Heart right ventricle (tissue), 16 donors: ENCODE measurements around the gene MTRF1L. TPM values are rescaled to one million over a fixed set of nuclear protein-coding genes. Genes with fewer than 3 reads are reported as not detected.
"Not testable (repeated sequence)": the region's sequence is repeated elsewhere in the genome, so short reads cannot be mapped to it uniquely, and the experiment has no call there.

ENCODE experiments used
- ATAC-seq, 8 donors: fragments of 200-7000 bp; cut with Tn5 transposase; one replicate each; pipeline ENCODE4 v1.9.1; 2020; ENCODE audit warnings: mild to moderate bottlenecking in 8 of 8, moderate library complexity in 8 of 8, moderate number of reproducible peaks in 1 of 8
- DNase-seq, 2 donors: peaks; one replicate each; pipeline ENCODE4 v3.0.0-alpha.2; 2020
- H3K27ac ChIP-seq, 10 donors: fragments of 200-600 bp; sonication (generic) in 2 of 10; one replicate each; pipeline versions ENCODE4 v1.5.0 to v1.8.0; 2020 to 2022; ENCODE audit warnings: mild to moderate bottlenecking in 3 of 10
- H3K27me3 ChIP-seq, 7 donors: fragments of 200-600 bp; one replicate each; pipeline ENCODE4 v1.8.0; 2021 to 2022; ENCODE audit warnings: mild to moderate bottlenecking in 2 of 7
- H3K36me3 ChIP-seq, 9 donors: fragments of 200-600 bp; sonication (generic) in 1 of 9; one replicate each; pipeline versions ENCODE4 v1.5.0 to v1.8.0; 2020 to 2022; ENCODE audit warnings: mild to moderate bottlenecking in 2 of 9
- H3K4me1 ChIP-seq, 9 donors: fragments of 200-600 bp; sonication (generic) in 1 of 9; one replicate each; pipeline versions ENCODE4 v1.5.0 to v1.8.0; 2020 to 2022; ENCODE audit warnings: mild to moderate bottlenecking in 4 of 9
- H3K4me3 ChIP-seq, 10 donors: fragments of 200-600 bp; sonication (generic) in 2 of 10; one replicate each; pipeline versions ENCODE4 v1.5.0 to v1.8.0; 2020 to 2022; ENCODE audit warnings: mild to moderate bottlenecking in 7 of 10, moderate library complexity in 2 of 10
- H3K9me3 ChIP-seq, 11 donors: fragments of 200-600 bp in 10 of 11; sonication (generic) in 2 of 11; one replicate each; pipeline versions ENCODE4 v1.5.0 to v1.8.0; 2013 to 2022; ENCODE audit warnings: mild to moderate bottlenecking in 2 of 11, control low read depth in 1 of 11, moderate library complexity in 1 of 11
- CTCF ChIP-seq, 9 donors: fragments of 200-600 bp; sonication (generic) in 2 of 9; IDR thresholded peaks; one replicate each; pipeline versions ENCODE4 v1.5.0 to v1.8.0; 2021 to 2022; ENCODE audit warnings: antibody characterized with exemption in 9 of 9, mild to moderate bottlenecking in 5 of 9, moderate library complexity in 1 of 9
- WGBS, 2 donors: extraction: QIAGEN DNeasy Blood & Tissue Kit; methylation state at CpG; one replicate each; pipeline ENCODE4 v1.1.7; 2013; ENCODE audit warnings: inconsistent platforms in 1 of 2; 5-methylcytosine and 5-hydroxymethylcytosine counted together
- intact Hi-C, 10 donors: fragments of 100-400 bp; cut with DNase I; formaldehyde crosslinking; loops; one replicate each; pipeline versions ENCODE4 v1.11.1 to v1.14.2; 2022
- polyA plus RNA-seq, 2 donors: library from polyadenylated mRNA; stranded (reverse); fragments of 200-250 nt; gene quantifications; one replicate each; pipeline ENCODE4 v1.2.3, GENCODE V29; 2013
- total RNA-seq, 10 donors: library from RNA; stranded (reverse); fragmentation: NEBNext Ultra II Directional in 3 of 10; extraction: Animal tissue kit (Norgen Biotek cat#: 25700) in 3 of 10; gene quantifications; one replicate each; pipeline versions ENCODE4 v1.2.1 to v1.2.4, GENCODE V29; 2021 to 2023
- donor health status: Arrhythmogenic right ventricular cardiomyopathy.
- donor health status: ischemic (EF 13 %, LVEDD 7.1; RV severe dilation, severe dysfunction).
- donor health status: healthy with polysubstance abuse.
- donor health status: DM: no; HTN: yes; CAD: no.
- donor health status: DM: no; HTN: no; CAD: no.
- donor health status: ischemic (EF 25% LVEDD 6.9; RV normal size, moderate dysfunction).
- donor health status: ischemic (EF 25% LVEDD 5.7; RV mildly dilated, moderate dysfunction).
- donor health status: healthy.
- donor health status: DM: yes; HTN: yes; CAD: no.
- donor health status: Ischemic cardiomyopathy.
- donor health status: ischemic (EF 35%, LVEDD 5.7; RV mildly dilated, moderate dysfunction).
- donor health status: nonischemic (EF 11% LVEDD 7.7; RV severe dilation, severe dysfunction).
- donor health status: DM: yes; HTN: yes; CAD: no.
- donor health status: PGD.
- donor health status: ischemic (EF 29% LVEDD 5.4; RV normal size, mild dysfunction).
- donor health status: nonischemic (EF 23%, LVEDD 6.1; RV moderate dilation, normal function).

MTRF1L gene
- total and polyA plus RNA-seq, 12 donors, result 13.5 to 44.4 (median 26.1) TPM

GRCh38 chr6:153000243-153000642, 2.3 kb downstream of the MTRF1L start:
- TF ChIP-seq CTCF (IDR thresholded peaks at IDR 0.05), result no peak
- peaks cover 9 to 72% (median 49%) of the 10 kb centered on the region in 9 donors for H3K4me1 ChIP-seq
- H3K27me3 ChIP-seq, result no peaks in the 10 kb centered on the region
- H3K36me3 ChIP-seq, result peaks cover 0 to 46% (median 8%) of the 10 kb centered on the region in 9 donors
- H3K27ac ChIP-seq, result peak overlapping the region in 2 of 10 donors; percentile 3 to 4
- H3K4me3 ChIP-seq, result no peak overlapping the region
- no peak for ATAC-seq
- no peak for DNase-seq
- intact Hi-C loops, result no loop called here
- H3K9me3 ChIP-seq, result no peaks in the 10 kb centered on the region

- intact Hi-C loops, H3K27ac ChIP-seq, H3K4me3 ChIP-seq, ATAC-seq, H3K9me3 ChIP-seq, H3K27me3 ChIP-seq, DNase-seq: not testable (repeated sequence)
- WGBS, 2 donors, result 64 to 73% methylated on average over 2 of the region's 2 CpGs
- Histone ChIP-seq H3K4me1 (peaks cover 9 to 73% (median 49%) of the 10 kb centered on the region in 9 donors), H3K36me3 (peaks cover 0 to 53% (median 8%) of the 10 kb centered on the region in 9 donors)
These were observed 3.0 kb downstream of the MTRF1L start for GRCh38 chr6:152999538-152999937.

- DNase-seq, result no peak
These were observed 8.7 kb downstream of the MTRF1L start for GRCh38 chr6:152993847-152994246.

GRCh38 chr6:152993431-152993830, 9.1 kb downstream of the MTRF1L start:
- peak overlapping the region in 1 of 10 donors; percentile 5 for H3K27ac ChIP-seq
- DNase-seq (no peak), ATAC-seq (no peak)
- no peak overlapping the region for H3K4me3 ChIP-seq
- TF ChIP-seq CTCF (IDR thresholded peaks at IDR 0.05), result peak in 1 of 9 donors; percentile 9
- H3K4me1 ChIP-seq, result peaks cover 0 to 33% (median 5%) of the 10 kb centered on the region in 9 donors
- H3K36me3 ChIP-seq, result peaks cover 0 to 90% (median 37%) of the 10 kb centered on the region in 9 donors
- no peaks in the 10 kb centered on the region for H3K27me3 ChIP-seq
- no peaks in the 10 kb centered on the region for H3K9me3 ChIP-seq
- intact Hi-C loops, result no loop called here

More at GRCh38 chr6:152993847-152994246, 8.7 kb downstream of the MTRF1L start:
- Histone ChIP-seq H3K9me3 (no peaks in the 10 kb centered on the region), H3K36me3 (peaks cover 0 to 94% (median 37%) of the 10 kb centered on the region in 9 donors), H3K4me3 (no peak overlapping the region), H3K27ac (peak overlapping the region in 1 of 10 donors; percentile 5), H3K27me3 (no peaks in the 10 kb centered on the region), H3K4me1 (peaks cover 0 to 37% (median 7%) of the 10 kb centered on the region in 9 donors)
- no peak for TF ChIP-seq CTCF (IDR thresholded peaks at IDR 0.05)
- ATAC-seq, result no peak
- intact Hi-C loops, result no loop called here

DNA sequence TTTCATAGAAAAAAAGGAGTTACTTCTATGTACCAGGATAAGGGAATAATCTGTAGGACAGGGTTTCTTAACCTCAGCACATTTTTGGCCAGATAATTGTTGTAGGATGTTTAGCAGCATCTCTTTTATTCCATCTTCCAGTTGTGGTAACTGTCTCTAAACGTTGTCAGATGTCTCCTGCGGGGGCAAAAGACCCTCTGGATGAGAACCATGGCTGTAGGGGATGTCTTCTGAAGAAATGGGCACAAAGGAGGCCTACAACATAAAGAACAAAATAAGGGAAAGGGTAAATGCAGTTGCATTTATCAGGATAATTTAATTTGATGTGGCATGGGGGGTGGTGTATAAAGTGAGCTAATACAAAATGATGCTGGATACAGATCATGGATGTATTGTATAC, 15.5 kb downstream of the MTRF1L start:
- Histone ChIP-seq H3K9me3 (no peaks in the 10 kb centered on the region), H3K27me3 (no peaks in the 10 kb centered on the region), H3K4me1 (peaks cover 14 to 29% (median 22%) of the 10 kb centered on the region in 9 donors), H3K36me3 (peaks cover 0 to 36% (median 16%) of the 10 kb centered on the region in 9 donors), H3K4me3 (no peak overlapping the region), H3K27ac (no peak overlapping the region)
- 78 to 86% methylated on average over 2 of the region's 2 CpGs for WGBS, 2 donors
- no peak for TF ChIP-seq CTCF (IDR thresholded peaks at IDR 0.05)
- DNase-seq, result no peak
- ATAC-seq, result no peak
- intact Hi-C loops, result no loop called here

DNA sequence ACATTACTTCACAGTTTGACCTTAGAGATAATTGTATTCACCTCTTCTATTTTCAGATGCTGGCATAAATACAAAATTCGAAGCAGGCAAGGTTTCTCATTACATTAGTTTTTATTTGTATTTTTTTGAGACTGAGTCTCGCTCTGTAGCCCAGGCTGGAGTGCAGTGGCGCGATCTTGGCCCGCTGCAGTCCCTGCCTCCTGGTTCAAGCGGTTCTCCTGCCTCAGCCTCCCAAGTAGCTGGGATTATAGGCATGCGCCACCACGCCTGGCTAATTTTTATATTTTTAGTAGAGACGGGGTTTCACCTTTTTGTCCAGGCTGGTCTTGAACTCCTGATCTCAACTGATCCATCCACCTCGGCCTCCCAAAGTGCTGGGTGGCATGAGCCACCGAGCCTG, 17.2 kb downstream of the MTRF1L start:
- ATAC-seq, H3K27me3 ChIP-seq, intact Hi-C loops, DNase-seq, H3K9me3 ChIP-seq: not testable (repeated sequence)
- 88 to 91% methylated on average over 11 of the region's 11 CpGs for WGBS, 2 donors
- H3K4me3 ChIP-seq, result peak overlapping the region in 1 of 10 donors; percentile 98
- H3K36me3 ChIP-seq, result peaks cover 0 to 19% (median 7%) of the 10 kb centered on the region in 9 donors
- H3K27ac ChIP-seq, result peak overlapping the region in 6 of 10 donors; percentile 86 to 94 (median 92)
- peaks cover 15 to 38% (median 27%) of the 10 kb centered on the region in 9 donors for H3K4me1 ChIP-seq
